HepG2 (cell line): Measurements from ENCODE around the gene SHC3. TPM values are rescaled to one million over a fixed set of nuclear protein-coding genes. Genes with fewer than 3 reads are reported as not detected.

Source experiments
- ATAC-seq: fragments of 200-7000 bp; cut with Tn5 transposase; 3 replicates; pipeline ENCODE4 v1.9.1; 2020; ENCODE audit warnings: mild to moderate bottlenecking, moderate library complexity
- BruUV-seq: library from RNA; stranded (reverse); fragments of 400-500 nt; replicated peaks from 2 replicates; lab custom pipeline; 2021; lab: Mats Ljungman, UMichigan
- CTCF ChIA-PET: fragments of 300-600 bp; formaldehyde crosslinking; extraction: SDS; loops from one replicate; lab custom pipeline; 2021; ENCODE audit warnings: low total read pairs, inconsistent platforms, low intra/inter-chr PET ratio; lab: Yijun Ruan, JAX
- POLR2A ChIA-PET: fragments of 350-600 bp; sonication (Branson Sonifier 250); formaldehyde crosslinking; loops from one replicate; lab custom pipeline; 2020; ENCODE audit warnings: antibody characterized with exemption, inconsistent platforms; lab: Yijun Ruan, JAX
- DNase-seq: peaks from one replicate; pipeline ENCODE4 v3.0.0-alpha.2; 2015; ENCODE audit warnings: low spot score
- FAIRE-seq: peaks from 3 replicates; lab custom pipeline; 2011; peaks lifted over from hg19 to GRCh38; lab: Jason Lieb, UNC
- H2AFZ ChIP-seq: one replicate; pipeline ENCODE4 v1.6.1; 2011; ENCODE audit warnings: low read length, inconsistent platforms
- H3K27ac ChIP-seq: fragments of 300-600 bp; 3 replicates; pipeline ENCODE4 v1.8.0; 2011; ENCODE audit warnings: mixed run types, mild to moderate bottlenecking, mixed read lengths, low read length, inconsistent platforms; ENCODE audit not compliant: insufficient read depth; ENCODE audit errors: extremely low read length
- H3K27me3 ChIP-seq, 2 experiments: fragments of 200-600 bp in 1 of 2; 2 replicates in 1 of 2; 3 replicates in 1 of 2; pipeline versions ENCODE4 v1.6.0 to v1.8.0; 2011; ENCODE audit warnings: low read length in 2 of 2, mild to moderate bottlenecking in 2 of 2, moderate library complexity in 2 of 2, inconsistent platforms in 1 of 2; ENCODE audit not compliant: insufficient read depth in 2 of 2, control insufficient read depth in 1 of 2
- H3K36me3 ChIP-seq, 2 experiments: fragments of 200-600 bp in 1 of 2; replicated peaks in 1 of 2; 2 replicates in 1 of 2; 3 replicates in 1 of 2; pipeline versions ENCODE4 v1.5.1 to v1.8.0; 2011; ENCODE audit warnings: low read length in 2 of 2, inconsistent platforms in 1 of 2; ENCODE audit not compliant: insufficient read depth in 2 of 2, control insufficient read depth in 1 of 2
- H3K4me1 ChIP-seq: 2 replicates; pipeline ENCODE4 v1.5.1; 2012; ENCODE audit warnings: low read length, inconsistent platforms; ENCODE audit not compliant: insufficient read depth
- H3K4me2 ChIP-seq: 2 replicates; pipeline ENCODE4 v1.6.0; 2011; ENCODE audit warnings: low read depth, low read length, inconsistent platforms
- H3K4me3 ChIP-seq, 3 experiments: fragments of 200-600 bp in 1 of 3; sonication (generic), shearing (Covaris generic) in 1 of 3; replicated peaks in 1 of 3; 2 replicates each; pipeline ENCODE4 v1.5.1; 2011 to 2016; ENCODE audit warnings: low read length in 3 of 3, inconsistent platforms in 2 of 3, low read depth in 2 of 3, mild to moderate bottlenecking in 2 of 3, control low read depth in 1 of 3, mixed read lengths in 1 of 3; ENCODE audit not compliant: insufficient read depth in 1 of 3
- H3K79me2 ChIP-seq: one replicate; pipeline ENCODE4 v1.6.1; 2011; ENCODE audit warnings: low read length, inconsistent platforms; ENCODE audit not compliant: insufficient read depth
- H3K9ac ChIP-seq: 2 replicates; pipeline ENCODE4 v1.6.0; 2011; ENCODE audit warnings: mild to moderate bottlenecking, low read depth, low read length, inconsistent platforms; ENCODE audit not compliant: insufficient read depth
- H3K9me3 ChIP-seq: 2 replicates; pipeline ENCODE4 v1.5.1; 2012; ENCODE audit warnings: mild to moderate bottlenecking, low read length
- H4K20me1 ChIP-seq: 2 replicates; pipeline ENCODE4 v1.6.0; 2011; ENCODE audit warnings: inconsistent platforms, mild to moderate bottlenecking, low read length, moderate library complexity; ENCODE audit not compliant: insufficient read depth
- DNMT1 ChIP-seq: sonication (generic); formaldehyde crosslinking; IDR thresholded peaks from 2 replicates; pipeline ENCODE4 v1.5.1; 2020; ENCODE audit warnings: mild to moderate bottlenecking, missing genetic modification reagents
- KDM3A ChIP-seq: IDR thresholded peaks from 2 replicates; pipeline ENCODE4 v1.6.1; 2018; ENCODE audit warnings: low read depth, missing compliant biosample characterization
- PHF21A ChIP-seq: sonication (generic); formaldehyde crosslinking; IDR thresholded peaks from 2 replicates; pipeline ENCODE4 v1.5.0; 2020; ENCODE audit warnings: mild to moderate bottlenecking, missing genetic modification reagents
- ZBTB3 ChIP-seq: sonication (generic); formaldehyde crosslinking; IDR thresholded peaks from 2 replicates; pipeline ENCODE4 v1.4.0; 2020; ENCODE audit warnings: low read depth, mild to moderate bottlenecking, moderate library complexity, missing genetic modification reagents, borderline replicate concordance
- WGBS: methylation state at CpG from one replicate; pipeline ENCODE4 v1.1.6; 2017; ENCODE audit warnings: low lambda C conversion rate; 5-methylcytosine and 5-hydroxymethylcytosine counted together
- in situ Hi-C: cut with HindIII; loops from 2 replicates; pipeline ENCODE4 v1.10.0; 2017; ENCODE audit warnings: low pct_unique_long_range_greater_than_20kb; ENCODE audit not compliant: extremely low pct_ligation_motif_present
- intact Hi-C: fragments of 100-400 bp; cut with micrococcal nuclease; formaldehyde crosslinking; loops from one replicate; pipeline ENCODE4 v1.10.0; 2022; ENCODE audit not compliant: unreplicated experiment
- polyA plus RNA-seq, 8 experiments: library from polyadenylated mRNA; depleted of rRNA in 3 of 8; stranded (reverse) in 7 of 8; unstranded in 1 of 8; fragments of >200 nt; fragmentation: Illumina TruSeq in 4 of 8; extraction: Trizol in 4 of 8; gene quantifications; 2 replicates each; pipeline versions ENCODE4 v1.2.1 to v1.2.3, GENCODE V29; 2011 to 2016; ENCODE audit warnings: low read depth in 4 of 8, missing spikeins in 1 of 8, mixed read lengths in 1 of 8; ENCODE audit not compliant: insufficient read depth in 1 of 8
- total RNA-seq, 5 experiments: library from RNA; depleted of rRNA; stranded (reverse); fragments of >200 nt; fragmentation: Illumina TruSeq; extraction: Trizol; gene quantifications; 2 replicates each; pipeline ENCODE4 v1.2.3, GENCODE V29; 2016; ENCODE audit warnings: low read depth in 1 of 5
- TF ChIP-seq, protein P1 (sequence below): sonication (generic); formaldehyde crosslinking; IDR thresholded peaks from 2 replicates; pipeline ENCODE4 v1.9.0; 2021; ENCODE audit warnings: mild to moderate bottlenecking, missing genetic modification reagents

The SHC3 gene
- total and polyA plus RNA-seq, 2 of the 13 experiments (the other 11 are each of a cell fraction or from before 2014, with no cell fraction given): 0.09 to 0.89 TPM

DNA sequence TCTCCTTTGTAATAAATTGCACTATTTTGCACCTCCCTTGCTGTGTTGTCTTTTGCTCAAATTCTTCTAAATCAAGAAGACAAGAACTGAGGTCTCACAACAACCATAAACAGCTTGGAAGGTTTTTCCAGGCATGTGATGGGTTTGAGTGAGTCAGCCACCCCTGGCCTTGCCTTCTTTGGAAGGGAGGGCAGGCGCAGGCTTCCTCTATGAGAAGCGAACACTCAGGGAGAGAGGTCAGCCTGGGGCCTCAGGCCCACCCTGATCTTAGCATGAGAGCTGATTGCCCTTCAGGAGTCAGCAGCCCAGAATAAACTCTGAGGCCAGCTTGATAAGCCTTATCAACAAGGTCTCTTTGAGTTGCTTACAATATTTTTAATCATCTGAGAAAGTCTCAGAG, 155.7 kb downstream of the SHC3 start (continued):
- TF ChIP-seq, protein P1, sequence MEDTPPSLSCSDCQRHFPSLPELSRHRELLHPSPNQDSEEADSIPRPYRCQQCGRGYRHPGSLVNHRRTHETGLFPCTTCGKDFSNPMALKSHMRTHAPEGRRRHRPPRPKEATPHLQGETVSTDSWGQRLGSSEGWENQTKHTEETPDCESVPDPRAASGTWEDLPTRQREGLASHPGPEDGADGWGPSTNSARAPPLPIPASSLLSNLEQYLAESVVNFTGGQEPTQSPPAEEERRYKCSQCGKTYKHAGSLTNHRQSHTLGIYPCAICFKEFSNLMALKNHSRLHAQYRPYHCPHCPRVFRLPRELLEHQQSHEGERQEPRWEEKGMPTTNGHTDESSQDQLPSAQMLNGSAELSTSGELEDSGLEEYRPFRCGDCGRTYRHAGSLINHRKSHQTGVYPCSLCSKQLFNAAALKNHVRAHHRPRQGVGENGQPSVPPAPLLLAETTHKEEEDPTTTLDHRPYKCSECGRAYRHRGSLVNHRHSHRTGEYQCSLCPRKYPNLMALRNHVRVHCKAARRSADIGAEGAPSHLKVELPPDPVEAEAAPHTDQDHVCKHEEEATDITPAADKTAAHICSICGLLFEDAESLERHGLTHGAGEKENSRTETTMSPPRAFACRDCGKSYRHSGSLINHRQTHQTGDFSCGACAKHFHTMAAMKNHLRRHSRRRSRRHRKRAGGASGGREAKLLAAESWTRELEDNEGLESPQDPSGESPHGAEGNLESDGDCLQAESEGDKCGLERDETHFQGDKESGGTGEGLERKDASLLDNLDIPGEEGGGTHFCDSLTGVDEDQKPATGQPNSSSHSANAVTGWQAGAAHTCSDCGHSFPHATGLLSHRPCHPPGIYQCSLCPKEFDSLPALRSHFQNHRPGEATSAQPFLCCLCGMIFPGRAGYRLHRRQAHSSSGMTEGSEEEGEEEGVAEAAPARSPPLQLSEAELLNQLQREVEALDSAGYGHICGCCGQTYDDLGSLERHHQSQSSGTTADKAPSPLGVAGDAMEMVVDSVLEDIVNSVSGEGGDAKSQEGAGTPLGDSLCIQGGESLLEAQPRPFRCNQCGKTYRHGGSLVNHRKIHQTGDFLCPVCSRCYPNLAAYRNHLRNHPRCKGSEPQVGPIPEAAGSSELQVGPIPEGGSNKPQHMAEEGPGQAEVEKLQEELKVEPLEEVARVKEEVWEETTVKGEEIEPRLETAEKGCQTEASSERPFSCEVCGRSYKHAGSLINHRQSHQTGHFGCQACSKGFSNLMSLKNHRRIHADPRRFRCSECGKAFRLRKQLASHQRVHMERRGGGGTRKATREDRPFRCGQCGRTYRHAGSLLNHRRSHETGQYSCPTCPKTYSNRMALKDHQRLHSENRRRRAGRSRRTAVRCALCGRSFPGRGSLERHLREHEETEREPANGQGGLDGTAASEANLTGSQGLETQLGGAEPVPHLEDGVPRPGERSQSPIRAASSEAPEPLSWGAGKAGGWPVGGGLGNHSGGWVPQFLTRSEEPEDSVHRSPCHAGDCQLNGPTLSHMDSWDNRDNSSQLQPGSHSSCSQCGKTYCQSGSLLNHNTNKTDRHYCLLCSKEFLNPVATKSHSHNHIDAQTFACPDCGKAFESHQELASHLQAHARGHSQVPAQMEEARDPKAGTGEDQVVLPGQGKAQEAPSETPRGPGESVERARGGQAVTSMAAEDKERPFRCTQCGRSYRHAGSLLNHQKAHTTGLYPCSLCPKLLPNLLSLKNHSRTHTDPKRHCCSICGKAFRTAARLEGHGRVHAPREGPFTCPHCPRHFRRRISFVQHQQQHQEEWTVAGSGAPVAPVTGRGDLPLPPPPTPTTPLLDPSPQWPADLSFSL (CRISPR knock-in tag): no peak

DNA sequence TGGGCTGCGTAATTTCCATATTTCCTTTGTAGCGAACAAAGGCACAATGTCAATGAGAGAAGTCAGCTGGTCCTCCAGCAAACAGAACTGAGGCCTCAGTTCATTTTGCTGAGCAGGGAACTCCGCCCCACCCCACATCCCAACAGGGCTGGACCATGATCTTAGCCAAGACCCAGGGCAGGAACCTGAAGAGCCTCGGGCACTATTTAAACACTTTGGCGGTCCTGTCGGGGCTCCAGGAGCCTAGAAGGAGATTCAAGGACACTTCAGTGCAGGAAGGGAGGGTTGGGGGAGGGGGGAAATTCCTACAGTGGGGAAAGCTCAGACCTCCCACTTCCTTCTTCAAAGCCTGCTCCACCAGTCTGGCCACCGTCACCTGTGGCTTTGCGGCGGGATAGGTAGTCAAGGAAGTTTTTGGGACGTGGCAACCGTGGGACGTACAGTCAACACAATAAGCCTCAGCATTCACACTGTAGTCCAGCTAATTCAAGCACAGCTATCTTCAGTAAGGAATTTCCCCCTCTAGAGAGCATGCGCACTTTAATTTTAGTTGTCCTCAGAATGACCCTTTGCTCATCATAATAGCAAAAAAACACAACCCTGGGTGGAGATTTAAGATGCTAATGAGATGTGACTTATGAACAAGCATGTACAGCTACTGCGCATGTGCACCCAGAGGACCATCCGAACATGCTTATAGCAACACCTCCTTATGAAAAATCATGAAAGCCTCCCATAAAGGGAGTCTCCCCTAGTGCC, 156.4 kb downstream of the SHC3 start:
- Histone ChIP-seq H3K4me1 (no peaks in the 10 kb centered on the region), H3K79me2 (no peaks in the 10 kb centered on the region), H3K4me2 (no peak overlapping the region), H3K27me3 (no peaks in the 10 kb centered on the region), H3K27ac (no peak overlapping the region), H3K4me3 (no peak overlapping the region), H3K9ac (no peak overlapping the region), H3K9me3 (no peaks in the 10 kb centered on the region), H2AFZ (no peak overlapping the region)
- DNase-seq (no peak), FAIRE-seq (no peak), ATAC-seq (no peak)
- no TSS peak for BruUV-seq
- in situ Hi-C loops: no loop called here
- CTCF ChIA-PET: no interaction called here
- intact Hi-C loops: no loop called here
- 62% methylated on average over 15 of the region's 15 CpGs for WGBS
- TF ChIP-seq PHF21A (no peak), DNMT1 (no peak), KDM3A (CRISPR knock-in tag) (no peak), ZBTB3 (CRISPR knock-in tag) (no peak)
- TF ChIP-seq, all 625 proteins: peak for 0
- POLR2A ChIA-PET: no interaction called here
- Histone ChIP-seq H3K36me3 (no peaks in the 10 kb centered on the region), H4K20me1 (no peaks in the 10 kb centered on the region)
